ENCODE results near the gene ISLR2. TPM values are rescaled to one million over a fixed set of nuclear protein-coding genes. Genes with fewer than 3 reads are reported as not detected.

The ISLR2 gene
- total RNA-seq, 1 experiment from 2014 or later = 0.05 TPM

- Histone ChIP-seq H2AFZ (ENCODE audit: low read depth, low read length, poor library complexity, severe bottlenecking) (no peak overlapping the region), H3K4me3 (replicated peaks in 1 of 2; ENCODE audit: low read depth in 1 of 2, low read length in 2 of 2) (no peak overlapping the region), H3K4me1 (ENCODE audit: control insufficient read depth in 1 of 2, insufficient read depth in 2 of 2, low read length in 2 of 2) (no peaks in the 10 kb centered on the region), H4K20me1 (ENCODE audit: insufficient read depth) (no peaks in the 10 kb centered on the region), H3K9me2 (ENCODE audit: insufficient read depth) (no peaks in the 10 kb centered on the region), H3K36me3 (ENCODE audit: control insufficient read depth in 1 of 2, insufficient read depth in 2 of 2, low read length in 2 of 2) (no peaks in the 10 kb centered on the region), H3K9me3 (ENCODE audit: control insufficient read depth in 1 of 2, insufficient read depth in 1 of 2, low read depth in 1 of 2, low read length in 2 of 2) (no peaks in the 10 kb centered on the region), H3K9ac (ENCODE audit: low read length) (no peak overlapping the region), H3K27ac (ENCODE audit: low read depth, low read length) (no peak overlapping the region), H3K79me2 (ENCODE audit: insufficient read depth, low read length) (no peaks in the 10 kb centered on the region), H3K4me2 (ENCODE audit: low read length) (no peak overlapping the region), H3K27me3 (ENCODE audit: insufficient read depth, low read length) (no peaks in the 10 kb centered on the region)
- BruUV-seq (replicated peaks) = no TSS peak
- intact Hi-C loops (cut with micrococcal nuclease) = no loop called here
- POLR2A ChIA-PET = no interaction called here
- CTCF ChIA-PET = no interaction called here
- RAD21 ChIA-PET (ENCODE audit: low non-redundant PET in 1 of 2, low total read pairs in 2 of 2, uncharacterized antibody in 2 of 2, unreplicated experiment in 2 of 2) = no interaction called here
- DNase-seq (ENCODE audit: low read depth, low spot score) (no peak), ATAC-seq (no peak)
- TF ChIP-seq SRF (IDR thresholded peaks at IDR 0.05; ENCODE audit: low read depth) (no peak), EZH2phosphoT487 (IDR thresholded peaks at IDR 0.05; ENCODE audit: borderline replicate concordance) (no peak), EGR1 (IDR thresholded peaks at IDR 0.05; ENCODE audit: low read depth) (no peak), RAD21 (IDR thresholded peaks at IDR 0.05; ENCODE audit: low read depth) (no peak), POLR2AphosphoS5 (IDR thresholded peaks at IDR 0.05; ENCODE audit: low read depth, low read length) (no peak), REST (IDR thresholded peaks at IDR 0.05; ENCODE audit: low read depth) (no peak), ELF1 (IDR thresholded peaks at IDR 0.05; ENCODE audit: borderline replicate concordance, low read depth) (no peak), TCF7L2 (IDR thresholded peaks at IDR 0.05; ENCODE audit: borderline replicate concordance, extremely low read depth, insufficient read depth, insufficient read length) (no peak), FOSL1 (IDR thresholded peaks at IDR 0.05; ENCODE audit: low read depth) (no peak), ATF3 (IDR thresholded peaks at IDR 0.05) (no peak), ZNF274 (IDR thresholded peaks at IDR 0.05; ENCODE audit: low read depth, low read length) (no peak), POLR2A (IDR thresholded peaks at IDR 0.05; ENCODE audit: borderline replicate concordance, extremely low read depth, insufficient read depth, insufficient read length) (no peak), JUND (IDR thresholded peaks at IDR 0.05) (no peak)
Observed at GRCh38 chr15:74157868-74158827, 27.8 kb downstream of the ISLR2 start.
